GM12865 (cell line): Measurements from ENCODE around the gene TMEM256.

Experiments used
- DNase-seq: peaks from one replicate; pipeline ENCODE4 v3.0.0; 2010; ENCODE audit warnings: low read depth
- H3K4me3 ChIP-seq: 2 replicates; pipeline ENCODE4 v1.5.1; 2011; ENCODE audit warnings: mild to moderate bottlenecking, low read depth, low read length, control low read depth
- TF ChIP-seq, protein P1 (sequence below): IDR thresholded peaks from 2 replicates; pipeline ENCODE4 v1.5.1; 2011; ENCODE audit warnings: low read length, control low read depth, low read depth, inconsistent platforms; ENCODE audit not compliant: insufficient read depth; ENCODE audit errors: missing control alignments

The TMEM256 gene

DNA sequence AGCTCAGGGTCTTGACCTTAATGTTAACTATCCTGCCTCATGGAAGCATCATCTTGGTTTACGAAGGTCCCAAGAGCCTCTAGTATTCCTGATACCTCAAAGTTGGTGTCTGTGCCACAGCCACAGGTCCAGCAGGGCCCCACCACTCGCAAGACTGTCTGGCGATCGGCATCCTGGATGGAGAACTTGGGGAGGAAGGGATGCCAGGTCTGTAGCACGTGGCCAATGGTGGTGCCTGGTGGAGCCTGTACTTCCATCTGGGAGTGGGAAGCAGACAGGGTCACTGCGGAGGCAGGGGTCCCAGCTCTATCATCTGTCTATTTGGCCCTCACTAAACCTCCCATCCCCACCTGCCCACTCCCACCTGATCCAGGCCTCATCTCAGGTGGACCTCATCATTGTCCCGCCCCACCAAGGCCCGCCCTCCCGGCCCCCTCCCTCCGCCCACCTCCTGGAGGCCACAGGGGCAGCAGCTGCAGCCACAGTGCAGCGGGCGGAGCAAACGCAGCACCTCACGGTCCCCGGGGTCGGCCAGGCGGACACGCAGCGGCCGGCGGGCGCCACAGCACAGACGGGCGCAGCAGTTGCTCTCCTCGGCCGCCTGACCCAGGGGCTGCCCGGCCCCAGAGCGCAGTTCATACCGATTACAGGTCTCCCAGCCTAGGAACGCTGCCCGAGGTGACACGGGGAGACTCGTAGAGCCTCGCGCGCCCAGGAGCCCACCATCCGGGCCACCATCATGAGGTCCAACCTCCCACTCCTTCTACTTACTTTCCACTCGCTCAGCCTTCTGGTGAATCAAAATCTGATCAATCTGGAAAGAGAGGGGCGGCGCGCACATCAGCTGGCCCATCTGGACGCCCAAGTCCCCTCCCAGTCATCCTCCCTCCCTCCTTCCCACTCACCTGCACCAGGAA is 10.9 kb downstream of the TMEM256 start:
- TF ChIP-seq, protein P1, sequence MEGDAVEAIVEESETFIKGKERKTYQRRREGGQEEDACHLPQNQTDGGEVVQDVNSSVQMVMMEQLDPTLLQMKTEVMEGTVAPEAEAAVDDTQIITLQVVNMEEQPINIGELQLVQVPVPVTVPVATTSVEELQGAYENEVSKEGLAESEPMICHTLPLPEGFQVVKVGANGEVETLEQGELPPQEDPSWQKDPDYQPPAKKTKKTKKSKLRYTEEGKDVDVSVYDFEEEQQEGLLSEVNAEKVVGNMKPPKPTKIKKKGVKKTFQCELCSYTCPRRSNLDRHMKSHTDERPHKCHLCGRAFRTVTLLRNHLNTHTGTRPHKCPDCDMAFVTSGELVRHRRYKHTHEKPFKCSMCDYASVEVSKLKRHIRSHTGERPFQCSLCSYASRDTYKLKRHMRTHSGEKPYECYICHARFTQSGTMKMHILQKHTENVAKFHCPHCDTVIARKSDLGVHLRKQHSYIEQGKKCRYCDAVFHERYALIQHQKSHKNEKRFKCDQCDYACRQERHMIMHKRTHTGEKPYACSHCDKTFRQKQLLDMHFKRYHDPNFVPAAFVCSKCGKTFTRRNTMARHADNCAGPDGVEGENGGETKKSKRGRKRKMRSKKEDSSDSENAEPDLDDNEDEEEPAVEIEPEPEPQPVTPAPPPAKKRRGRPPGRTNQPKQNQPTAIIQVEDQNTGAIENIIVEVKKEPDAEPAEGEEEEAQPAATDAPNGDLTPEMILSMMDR, result no peak
- H3K4me3 ChIP-seq, result peak overlapping the region; percentile 97

DNA sequence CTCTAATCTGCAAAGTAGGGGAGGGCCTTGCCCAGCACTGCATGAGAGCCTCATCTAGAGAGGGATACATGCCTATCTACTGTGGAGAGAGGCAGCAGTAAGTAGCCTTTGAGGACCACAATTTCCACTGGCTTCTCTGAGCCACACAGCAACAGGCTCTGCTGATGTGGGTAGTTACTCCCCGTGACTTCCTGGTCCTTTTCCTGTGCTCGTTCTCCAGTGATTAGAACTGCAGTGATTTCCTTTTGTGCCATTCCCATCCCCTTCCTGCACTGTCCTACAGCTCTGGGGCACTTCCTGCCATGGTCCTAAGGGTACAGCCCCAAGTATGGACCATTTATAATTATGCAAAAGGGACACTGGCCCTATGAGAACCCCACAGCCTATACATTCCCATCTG is 12.6 kb downstream of the TMEM256 start:
- no peak overlapping the region for H3K4me3 ChIP-seq
- DNase-seq, result no peak
- TF ChIP-seq, protein P1, result no peak

More for the DNA sequence above, 10.9 kb downstream of the TMEM256 start:
- no peak for DNase-seq

DNA sequence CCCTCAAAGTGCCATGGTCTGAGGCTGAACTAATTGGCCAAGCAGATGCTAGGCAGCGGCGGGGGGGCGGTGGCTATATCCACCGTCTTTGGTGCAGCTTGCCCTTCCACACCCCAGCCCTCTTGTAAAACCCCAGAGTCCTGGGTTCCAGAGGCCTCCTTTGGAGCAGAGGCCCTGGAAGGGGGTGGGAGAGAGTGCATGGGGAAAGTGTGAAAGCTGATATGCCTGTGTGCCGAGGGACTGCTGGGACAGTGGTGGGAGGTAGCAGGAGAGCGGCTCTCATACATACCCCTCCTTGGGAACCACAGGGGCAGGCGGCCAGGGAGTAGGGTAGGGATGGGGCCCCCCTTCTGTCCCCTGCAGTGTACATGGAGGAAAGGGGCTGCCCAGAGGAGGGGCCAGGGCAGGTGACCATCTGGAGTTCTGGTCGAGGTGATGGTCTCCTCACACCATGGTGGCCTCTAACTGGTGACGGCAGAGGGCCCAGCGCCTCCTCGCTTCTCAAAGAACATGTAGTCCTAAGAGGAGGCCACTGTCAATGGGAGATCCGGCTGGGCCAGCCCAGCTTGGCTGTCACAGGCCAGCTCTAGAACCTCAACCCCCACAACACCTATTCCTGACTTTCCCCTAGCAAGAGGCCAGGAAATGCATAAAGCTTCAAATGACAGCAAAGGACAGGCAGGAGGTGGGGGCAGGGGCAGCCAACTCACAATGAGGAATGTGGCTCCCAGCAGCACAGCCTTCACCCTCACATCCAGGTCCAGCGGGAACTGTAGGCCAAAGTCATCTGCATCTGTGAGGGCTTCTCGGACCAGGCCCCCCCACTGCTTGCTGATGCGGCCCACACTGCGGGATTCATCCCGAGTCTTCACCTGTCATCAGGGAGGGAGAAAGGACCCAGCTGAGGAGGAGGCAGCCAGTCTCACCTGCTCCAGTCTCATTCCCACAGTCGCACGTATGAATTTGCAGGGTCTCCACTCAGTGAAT is 13.7 kb downstream of the TMEM256 start:
- H3K4me3 ChIP-seq, result no peak overlapping the region
- no peak for DNase-seq
- TF ChIP-seq, protein P1, result no peak

DNA sequence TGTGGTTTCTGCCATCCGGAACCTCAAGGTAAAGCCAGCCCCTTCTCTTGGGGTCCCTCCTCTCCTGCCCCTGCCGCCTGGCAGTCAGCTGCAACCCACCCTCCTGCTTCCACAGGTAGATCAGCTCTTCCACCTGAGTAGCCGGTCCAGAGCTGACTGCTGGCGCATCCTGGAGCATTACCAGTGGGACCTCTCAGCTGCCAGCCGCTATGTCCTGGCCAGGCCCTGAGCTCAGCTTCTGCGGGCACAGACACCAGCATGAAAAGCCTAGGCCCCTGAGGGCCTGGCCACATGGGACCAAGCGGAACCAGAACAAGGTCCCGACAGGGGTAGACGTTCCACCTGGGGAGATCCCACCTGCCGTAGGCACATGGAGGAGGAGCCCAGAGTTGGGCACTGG is 15.0 kb downstream of the TMEM256 start:
- H3K4me3 ChIP-seq, result no peak overlapping the region
- TF ChIP-seq, protein P1, result no peak
- no peak for DNase-seq

DNA sequence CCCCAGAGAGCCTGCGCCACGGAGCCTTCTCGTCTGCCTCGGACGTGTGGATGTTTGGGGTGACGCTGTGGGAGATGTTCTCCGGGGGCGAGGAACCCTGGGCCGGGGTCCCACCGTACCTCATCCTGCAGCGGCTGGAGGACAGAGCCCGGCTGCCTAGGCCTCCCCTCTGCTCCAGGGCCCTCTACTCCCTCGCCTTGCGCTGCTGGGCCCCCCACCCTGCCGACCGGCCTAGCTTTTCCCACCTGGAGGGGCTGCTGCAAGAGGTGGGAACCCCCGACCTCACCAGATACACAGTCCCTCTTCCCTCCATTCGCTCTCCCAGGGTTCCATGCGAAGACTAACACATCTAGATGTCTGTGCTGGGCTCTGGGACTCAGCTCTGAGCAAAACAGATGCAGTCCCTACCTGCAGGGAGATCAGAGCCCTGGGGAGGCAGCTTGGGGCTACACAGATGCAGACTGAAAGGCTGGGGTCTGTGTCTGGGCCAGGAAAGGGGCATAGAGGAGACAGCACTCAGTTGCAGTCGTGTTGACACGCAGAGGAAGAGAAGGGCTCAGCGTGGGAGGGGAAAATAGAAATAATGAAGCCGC is 19.3 kb downstream of the TMEM256 start:
- TF ChIP-seq, protein P1, result no peak
- peak overlapping the region; percentile 66 for H3K4me3 ChIP-seq
- no peak for DNase-seq

DNA sequence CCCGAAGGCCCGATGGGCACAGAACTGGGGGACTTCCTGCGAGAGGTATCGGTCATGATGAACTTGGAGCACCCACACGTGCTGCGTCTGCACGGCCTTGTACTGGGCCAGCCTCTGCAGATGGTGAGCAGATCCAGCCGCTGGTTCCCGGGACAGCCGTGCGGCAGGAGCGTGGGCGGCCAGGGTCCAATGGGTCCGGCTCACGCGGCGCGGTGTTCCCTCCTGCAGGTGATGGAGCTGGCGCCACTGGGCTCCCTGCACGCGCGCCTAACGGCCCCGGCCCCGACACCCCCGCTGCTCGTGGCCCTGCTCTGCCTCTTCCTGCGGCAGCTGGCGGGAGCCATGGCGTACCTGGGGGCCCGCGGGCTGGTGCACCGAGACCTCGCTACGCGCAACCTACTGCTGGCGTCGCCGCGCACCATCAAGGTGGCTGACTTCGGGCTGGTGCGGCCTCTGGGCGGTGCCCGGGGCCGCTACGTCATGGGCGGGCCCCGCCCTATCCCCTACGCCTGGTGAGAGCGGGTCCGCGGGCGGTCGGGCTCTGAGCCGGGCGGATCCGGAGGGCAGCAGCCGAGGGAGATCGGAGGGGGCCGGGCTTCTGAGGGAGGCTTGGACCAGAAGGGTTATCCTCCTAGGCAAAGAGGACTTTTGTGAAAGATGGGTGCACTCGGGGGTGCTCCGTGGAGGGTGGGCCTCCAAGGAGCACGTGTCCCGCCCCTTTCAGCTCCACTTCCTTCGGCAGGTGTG is 20.0 kb downstream of the TMEM256 start:
- DNase-seq, result peak; percentile 72
- TF ChIP-seq, protein P1, result no peak
- peak overlapping the region; percentile 66 for H3K4me3 ChIP-seq
